Esophagus mucosa (tissue), 1 donor: Measurements from ENCODE around the gene TRDN. TPM values are rescaled to one million over a fixed set of nuclear protein-coding genes. Genes with fewer than 3 reads are reported as not detected.
"Not testable (repeated sequence)": the region's sequence is repeated elsewhere in the genome, so short reads cannot be mapped to it uniquely, and the experiment has no call there.

Experiments
- ATAC-seq: fragments of 200-7000 bp; cut with Tn5 transposase; one replicate; pipeline ENCODE4 v1.9.1; 2020
- total RNA-seq: library from RNA; stranded (reverse); gene quantifications from one replicate; pipeline ENCODE4 v1.2.4, GENCODE V29; 2023
- donor health status: DM: yes; HTN: yes; CAD: no.

TRDN gene
- total RNA-seq, 1 donor from 2014 or later: not detected

DNA sequence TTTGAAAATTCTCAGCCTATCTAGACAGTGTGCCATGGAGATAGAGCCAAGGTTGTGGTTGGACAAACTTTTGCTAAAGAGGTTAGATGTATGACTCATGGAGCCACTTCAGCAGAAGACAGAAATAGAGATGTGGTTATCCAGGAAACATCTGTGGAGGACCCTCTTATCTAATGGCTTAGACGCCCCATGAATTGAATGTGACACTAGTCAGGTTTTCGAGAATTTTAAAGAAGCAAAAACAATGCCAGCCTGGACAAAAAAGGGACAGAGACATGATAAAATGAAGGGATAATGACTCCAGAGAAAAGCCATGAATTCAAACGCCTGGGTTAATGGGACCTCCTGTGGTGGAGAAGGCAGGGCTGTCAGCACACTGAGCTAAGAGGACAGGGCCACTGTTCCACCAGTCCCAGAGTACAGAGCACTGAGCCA, 360.2 kb downstream of the TRDN start:
- ATAC-seq: no peak

DNA sequence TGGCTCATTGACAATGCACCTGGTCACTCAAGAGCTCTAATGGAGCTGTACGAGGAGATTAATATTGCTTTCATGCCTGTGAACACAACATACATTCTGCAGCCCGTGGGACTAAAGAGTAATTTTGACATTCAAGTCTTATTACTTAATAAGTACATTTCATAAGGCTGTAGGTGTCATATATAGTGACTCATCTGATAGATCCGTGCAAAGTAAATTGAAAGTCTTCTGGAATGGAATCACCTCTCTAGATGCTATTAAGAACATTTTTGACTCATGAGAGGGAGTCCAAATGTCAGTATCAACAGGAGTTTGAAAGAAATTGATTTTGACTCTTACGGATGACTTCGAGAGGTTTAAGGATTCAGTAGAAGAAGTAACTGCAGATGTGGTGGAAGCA, 372.8 kb downstream of the TRDN start:
- no peak for ATAC-seq

DNA sequence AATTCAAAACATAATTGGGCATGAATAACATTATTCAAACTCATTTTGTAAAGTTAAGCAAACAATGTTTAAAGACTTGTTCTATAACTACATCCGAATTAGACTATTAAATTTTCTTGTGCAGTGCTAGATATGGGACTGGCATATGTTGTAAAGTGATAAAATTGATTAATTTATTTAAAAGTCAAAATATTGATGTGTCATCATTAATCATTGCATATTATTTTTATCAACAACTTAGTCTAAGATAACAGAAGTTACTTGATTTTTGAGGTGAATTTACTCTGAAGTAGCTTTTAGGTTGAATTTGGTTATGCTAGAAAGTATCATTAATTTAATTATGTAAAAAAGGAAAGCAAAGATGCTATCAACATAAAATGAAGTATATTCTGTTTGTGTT, 396.1 kb downstream of the TRDN start:
- ATAC-seq: no peak

DNA sequence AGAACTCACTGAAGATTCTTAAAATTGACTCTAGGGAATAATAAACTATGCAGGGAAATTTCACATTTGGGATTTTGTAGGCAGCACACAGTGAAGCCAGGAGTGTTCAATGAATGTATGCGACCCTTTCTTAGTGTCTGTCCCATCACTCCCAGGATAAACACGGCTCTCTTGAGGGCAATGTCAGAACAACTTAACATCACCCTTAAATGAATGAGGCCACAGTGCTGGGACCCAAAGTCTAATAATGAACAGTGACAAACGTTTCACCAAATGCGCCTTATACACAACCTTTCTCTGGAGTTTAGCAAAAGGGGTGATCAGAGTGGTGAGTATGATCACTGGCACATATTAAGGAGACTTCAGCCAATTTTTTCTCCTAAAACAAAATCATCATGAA, 403.4 kb downstream of the TRDN start:
- ATAC-seq: no peak

DNA sequence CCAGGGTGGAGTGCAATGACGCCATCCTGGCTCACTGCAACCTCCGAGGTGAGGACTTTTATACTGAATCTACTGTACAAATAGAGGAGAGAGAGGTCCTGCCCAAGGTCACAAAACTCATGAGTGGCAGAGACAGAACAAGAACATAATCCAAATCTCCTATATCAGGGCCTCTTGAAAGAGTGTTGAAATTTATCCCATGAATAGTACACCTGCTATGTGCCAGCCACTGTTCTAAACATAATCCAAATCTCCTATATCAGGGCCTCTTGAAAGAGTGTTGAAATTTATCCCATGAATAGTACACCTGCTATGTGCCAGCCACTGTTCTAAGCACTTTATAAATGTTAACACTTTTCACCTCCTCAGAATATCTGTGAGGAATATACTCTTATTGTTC, 409.0 kb downstream of the TRDN start:
- ATAC-seq: not testable (repeated sequence)

DNA sequence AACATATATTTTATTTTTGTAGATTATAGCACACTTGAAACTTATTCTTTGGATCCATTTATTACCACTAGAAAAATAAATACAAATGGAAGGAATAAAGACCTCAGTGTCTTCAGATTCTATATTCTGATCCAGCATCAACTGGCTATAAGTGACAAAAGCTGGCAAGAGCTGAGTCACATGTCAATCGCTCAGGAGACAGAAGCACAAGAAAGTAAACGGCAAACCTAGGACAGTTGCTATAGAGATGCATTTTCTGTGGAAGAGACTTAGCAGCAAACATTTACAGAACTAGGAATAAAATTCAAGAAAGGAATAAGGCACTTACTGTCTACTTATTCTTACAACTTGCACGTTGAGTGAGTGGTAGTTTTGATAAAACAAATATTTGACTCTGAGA, 410.4 kb downstream of the TRDN start:
- ATAC-seq: no peak

DNA sequence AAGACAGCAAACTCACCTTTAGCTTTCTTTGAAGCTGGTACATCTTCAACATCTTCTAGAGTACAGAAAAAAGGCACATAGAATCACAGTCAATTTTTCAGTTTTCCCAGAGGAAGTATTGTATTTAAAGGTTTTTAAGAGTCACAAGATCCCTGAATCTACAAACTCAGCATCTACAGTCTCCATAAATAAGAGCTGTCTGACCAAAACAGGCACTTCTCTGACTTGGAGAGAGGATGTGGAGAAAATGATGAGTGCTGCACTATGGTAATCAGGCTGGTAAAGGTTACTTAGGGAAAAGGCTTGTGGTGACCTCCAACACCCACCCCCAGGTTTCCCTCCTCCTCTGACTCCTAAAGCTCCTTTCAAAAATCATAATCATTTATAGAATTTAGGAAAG, 412.7 kb downstream of the TRDN start:
- no peak for ATAC-seq

DNA sequence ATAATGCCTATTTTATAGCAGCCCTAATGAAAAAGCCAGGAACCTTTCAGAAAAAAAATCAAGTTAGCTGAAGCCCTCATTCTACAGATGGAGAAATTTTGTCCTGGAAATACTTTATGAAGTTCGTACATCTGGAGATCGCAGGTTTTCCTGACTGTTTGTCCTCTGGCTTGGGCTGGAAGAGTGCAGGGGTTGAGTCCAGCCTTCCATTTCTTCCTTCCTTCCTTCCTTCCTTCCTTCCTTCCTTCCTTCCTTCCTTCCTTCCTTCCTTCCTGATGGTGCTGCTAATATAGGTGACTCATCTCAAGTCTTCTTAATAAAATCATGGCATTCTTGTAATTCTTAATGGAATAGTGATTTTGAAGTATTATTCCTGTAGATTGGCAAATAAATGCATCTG, 413.3 kb downstream of the TRDN start:
- ATAC-seq: no peak

DNA sequence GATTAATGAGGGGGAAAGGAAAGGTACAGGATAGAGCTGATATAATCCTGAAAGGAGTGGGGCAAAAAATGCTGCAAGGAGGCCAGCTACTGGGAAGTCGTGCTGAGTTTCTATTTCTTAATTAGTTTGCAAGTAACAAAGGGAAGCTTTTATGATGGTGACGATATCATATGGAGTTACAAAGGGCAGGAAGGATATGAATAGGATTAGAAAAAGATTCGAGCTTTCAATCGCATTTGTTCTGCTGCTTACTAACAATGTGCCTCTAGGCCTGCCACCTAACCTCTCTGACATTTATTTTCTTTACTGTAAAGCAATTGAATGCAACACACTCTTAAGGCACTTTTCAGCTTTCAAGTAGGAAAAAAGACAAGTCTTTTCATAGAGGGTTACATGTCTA, 421.5 kb downstream of the TRDN start:
- ATAC-seq: no peak

DNA sequence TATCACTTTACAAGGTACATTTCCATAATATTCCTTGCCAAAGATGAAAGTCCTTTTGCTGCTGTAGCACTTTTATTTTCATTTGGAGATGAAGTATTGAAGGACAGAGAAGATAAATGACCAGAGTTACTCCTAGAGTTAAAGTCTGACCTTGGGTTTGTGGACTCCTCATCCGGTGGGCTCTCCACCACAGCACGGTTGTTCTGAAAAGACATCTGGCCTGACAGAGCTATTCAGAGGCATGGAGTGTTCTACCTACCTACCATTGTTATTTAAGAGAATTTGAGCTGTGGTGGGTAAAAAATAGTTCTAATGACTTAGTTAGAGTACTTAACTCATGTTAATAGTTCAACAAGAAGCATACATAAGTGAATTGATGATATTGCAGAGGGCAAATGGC, 422.3 kb downstream of the TRDN start:
- ATAC-seq: no peak

DNA sequence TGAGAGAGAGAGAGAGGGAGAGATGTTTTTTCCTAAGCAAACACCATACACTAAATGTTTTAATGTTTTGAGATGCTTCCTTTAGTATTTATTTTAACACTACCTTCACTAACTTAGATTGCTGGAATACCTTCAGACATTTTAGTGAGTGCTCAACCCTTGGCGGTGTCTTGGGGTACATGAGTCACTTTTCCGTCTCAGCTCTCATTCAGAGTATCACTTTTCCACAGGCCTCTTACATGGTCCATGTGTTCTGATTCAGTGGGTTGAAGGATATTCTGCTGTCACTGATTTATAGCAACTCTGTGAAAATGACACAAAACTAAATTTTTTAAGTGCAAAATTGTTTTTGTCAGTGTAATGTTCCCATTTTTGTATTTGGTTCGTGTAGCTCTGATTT, 422.8 kb downstream of the TRDN start:
- no peak for ATAC-seq

DNA sequence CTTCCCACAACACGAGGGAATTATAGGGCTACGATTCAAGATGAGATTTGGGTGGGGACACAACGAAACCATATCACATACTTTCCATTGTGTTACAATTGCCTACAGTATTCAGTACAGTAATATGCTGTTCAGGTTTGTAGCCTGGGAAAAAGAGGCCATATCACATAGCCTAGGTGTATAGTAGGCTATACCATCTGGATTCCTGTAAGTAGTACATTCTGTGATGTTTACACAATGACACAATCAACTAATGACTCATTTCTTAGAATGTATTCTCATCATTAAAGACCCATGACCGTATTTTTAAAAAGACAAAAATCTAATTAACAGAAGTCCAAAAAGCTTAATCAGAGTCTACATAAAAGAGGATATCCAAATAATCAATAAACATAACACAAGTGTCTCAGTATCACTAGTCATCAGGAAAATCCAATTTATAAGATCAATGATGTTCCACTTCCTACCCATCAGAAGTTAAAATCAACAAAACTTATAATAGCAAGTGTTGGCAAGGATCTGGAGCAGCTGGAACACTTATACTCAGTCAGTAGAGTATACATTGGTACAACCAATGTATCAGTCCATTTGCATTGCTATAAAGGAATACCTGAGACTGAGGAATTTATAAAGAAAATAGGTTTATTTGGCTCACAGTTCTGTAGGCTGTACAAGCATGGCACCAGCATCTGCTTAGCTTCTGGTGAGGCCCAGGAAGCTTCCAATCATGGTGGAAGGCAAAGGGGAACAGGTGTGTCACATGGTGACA, 424.8 kb downstream of the TRDN start:
- ATAC-seq: no peak

DNA sequence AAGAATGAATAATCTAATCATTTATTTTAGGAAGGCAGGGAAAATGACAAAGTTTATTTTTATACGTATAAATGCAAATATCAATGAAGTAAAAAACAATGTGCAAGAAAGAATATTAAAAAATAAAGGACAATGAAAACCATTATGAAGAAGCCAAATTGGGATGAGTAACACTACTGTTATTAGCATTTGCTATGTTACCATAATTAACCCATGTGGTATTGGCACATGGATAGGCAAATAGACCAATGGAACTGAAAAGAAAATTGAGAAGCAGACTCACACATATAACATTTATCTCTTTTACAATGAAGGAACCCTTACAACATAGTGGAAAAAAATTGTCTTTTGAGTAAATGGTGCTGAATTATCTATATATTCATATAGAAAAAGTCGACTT, 426.1 kb downstream of the TRDN start:
- no peak for ATAC-seq

DNA sequence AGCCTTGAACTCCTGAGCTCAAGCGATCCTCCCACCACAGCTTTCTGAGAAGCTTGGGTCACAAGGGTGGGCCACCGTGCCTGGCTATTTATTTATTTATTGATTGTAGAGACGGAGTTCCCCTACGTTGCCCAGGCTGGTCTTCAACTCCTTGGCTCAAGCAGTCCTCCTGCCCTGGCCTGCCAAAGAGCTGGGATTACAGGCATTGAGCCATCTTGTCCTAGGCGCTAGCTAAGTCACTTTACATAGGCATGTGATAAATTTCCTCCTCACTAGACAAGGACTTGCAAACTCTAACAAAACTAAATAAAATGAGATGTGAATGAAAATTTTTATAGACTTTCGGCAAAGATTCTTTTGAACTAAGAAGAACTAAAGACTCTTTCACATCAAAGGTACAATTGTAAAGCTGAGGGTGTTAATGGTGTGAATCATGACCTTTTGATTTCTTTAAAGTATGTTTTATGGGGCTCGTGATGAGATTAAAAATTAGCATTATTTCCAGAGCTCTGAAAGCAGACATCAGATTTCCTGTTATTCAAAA, 428.7 kb downstream of the TRDN start:
- ATAC-seq: no peak

DNA sequence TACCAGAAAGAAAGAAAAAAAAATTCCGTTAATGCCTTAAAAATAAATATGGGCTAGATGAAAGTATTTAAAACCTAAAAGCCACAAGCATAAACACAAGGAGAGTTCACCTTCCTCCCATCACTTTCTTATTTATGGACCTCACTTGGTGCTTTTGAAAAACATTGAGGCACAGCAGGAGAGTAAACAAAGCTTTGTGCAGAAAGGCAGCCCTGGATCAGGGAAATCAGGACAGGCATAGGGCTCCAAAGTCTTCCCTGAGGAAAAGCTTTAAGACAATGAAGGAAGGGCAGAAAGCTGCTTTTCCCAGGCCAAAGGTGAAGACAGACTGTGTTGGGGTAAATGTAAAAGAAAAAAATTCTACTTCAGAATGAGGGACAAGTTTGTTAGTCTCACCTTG, 432.8 kb downstream of the TRDN start:
- ATAC-seq: no peak

DNA sequence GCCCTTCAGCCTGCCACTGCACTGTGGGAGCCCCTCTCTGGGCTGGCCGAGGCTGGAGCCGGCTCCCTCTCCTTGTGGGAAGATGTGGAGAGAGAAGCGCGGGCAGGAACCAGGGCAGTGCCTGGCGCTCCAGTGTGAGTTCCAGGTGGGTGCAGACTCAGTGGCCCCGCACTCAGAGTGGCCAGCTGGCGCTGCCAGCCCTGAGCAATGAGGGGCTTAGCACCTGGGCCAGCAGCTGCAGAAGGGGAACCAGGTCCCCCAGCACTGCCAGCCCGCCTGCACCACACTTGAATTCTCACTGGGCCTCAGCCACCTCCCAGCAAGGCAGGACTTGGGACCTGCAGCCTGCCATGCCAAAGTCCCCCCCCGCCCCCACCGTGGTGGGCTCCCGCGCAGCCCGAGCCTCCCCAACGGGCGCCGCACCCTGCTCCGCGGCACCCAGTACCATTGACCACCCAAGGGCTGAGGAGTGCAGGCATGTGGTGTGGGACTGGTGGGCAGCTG, 434.8 kb downstream of the TRDN start:
- no peak for ATAC-seq

DNA sequence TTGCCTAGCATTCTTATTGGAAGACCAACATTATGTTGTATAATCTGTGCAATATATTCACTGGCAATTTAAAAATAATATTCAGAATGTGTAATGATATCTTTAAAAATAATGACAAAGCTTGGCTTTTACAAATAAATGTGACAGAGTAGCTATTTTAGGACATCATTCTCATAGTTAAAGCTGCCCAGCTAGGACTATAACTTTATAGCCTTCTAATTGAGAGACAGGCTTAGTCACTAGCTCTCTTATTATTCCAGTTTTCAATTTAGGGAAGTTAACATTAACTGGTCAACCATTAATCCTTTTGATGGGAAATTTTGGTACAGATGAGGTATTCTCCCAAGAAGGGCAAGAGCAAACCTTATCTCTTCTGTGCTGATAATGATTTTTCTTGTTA, 443.5 kb downstream of the TRDN start:
- no peak for ATAC-seq

DNA sequence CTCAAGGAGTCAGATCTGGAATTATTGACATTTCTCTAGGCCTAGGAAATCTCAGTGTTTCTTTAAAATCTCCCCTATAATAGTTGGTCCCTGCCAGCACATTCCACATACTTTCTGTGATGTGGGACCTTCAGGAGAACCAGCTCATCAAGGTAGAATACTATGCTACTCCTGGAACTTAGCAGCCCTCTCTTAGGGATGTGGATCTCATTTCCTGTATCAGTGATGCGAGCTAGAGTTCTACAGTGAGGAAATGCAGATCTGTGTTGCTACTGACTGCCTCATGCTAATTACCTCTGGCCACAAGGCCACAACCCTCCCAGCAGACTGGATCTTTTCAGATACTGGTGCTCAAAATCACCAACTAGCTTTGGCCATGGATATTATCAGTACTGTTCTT, 446.9 kb downstream of the TRDN start:
- ATAC-seq: no peak

DNA sequence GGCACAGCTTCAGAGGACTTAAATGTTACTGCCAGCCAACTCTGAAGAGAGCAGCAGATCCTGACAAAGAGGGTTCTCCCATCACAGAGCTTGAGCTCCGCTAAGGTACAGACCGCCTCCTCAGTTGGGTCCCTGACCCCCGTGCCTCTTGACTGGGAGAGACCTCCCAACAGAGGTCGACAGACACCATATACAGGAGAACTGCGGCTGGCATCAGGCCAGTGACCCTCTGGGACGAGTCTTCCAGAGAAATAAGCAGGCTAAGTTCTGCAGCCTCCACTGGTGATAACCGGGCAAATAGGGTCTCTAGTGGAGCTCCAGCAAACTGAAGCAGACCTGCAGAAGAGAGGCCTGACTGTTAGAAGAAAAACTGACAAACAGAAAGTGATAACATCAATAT, 453.8 kb downstream of the TRDN start:
- ATAC-seq: no peak

DNA sequence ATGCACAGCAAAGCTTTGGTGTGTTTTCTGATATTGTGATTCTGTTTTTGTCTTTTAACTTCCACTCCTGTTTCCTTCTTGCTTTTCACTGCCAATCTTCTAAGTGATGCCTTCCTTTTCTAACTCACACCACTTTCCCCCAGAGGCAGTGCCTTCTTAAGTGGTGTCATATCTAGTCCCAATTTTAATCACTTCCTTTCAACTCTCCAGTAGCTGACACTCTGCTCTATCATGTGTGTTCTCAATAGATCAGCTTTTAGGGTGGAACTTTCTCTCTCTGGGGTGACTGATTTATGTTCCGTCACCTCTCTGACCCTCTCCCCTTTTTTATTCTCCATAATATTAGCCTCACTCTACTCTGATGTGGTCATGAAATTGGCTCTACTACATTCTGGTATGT, 460.0 kb downstream of the TRDN start:
- no peak for ATAC-seq

DNA sequence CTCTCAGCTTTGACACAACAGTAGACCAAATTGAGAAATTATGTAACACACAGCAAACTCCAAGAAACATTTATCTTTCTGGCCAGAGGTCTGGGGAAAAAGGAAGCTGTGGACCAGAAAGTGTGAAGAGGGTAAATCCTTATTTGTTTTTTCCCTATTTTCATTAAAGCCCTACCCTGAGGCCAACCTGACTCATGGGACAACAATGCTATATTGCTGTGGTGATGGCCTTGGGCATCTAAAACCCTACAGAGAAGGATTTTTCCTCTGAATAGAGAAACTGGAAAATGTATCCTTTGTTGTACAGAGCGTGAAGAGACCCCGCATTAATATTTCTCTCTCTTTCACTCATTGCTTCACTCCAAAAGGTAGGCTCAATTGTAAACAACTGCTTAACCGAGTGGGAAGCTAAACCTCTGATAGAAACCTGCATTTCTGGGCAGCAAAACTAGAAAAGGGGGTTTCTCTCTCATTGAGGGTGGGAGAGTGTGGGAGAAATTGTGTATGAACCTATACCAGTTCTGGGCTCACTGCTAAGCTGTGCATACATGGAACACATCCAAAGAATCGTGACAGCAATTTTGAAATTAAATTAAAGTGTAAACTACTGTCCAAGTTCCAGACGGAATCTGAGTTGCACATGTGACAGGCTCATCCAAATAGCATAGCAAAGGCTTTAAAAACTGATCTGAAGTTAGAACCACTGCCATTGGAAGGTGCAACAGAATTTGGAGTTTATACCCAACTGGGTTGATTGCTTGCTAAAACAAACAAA, 465.2 kb downstream of the TRDN start:
- no peak for ATAC-seq

DNA sequence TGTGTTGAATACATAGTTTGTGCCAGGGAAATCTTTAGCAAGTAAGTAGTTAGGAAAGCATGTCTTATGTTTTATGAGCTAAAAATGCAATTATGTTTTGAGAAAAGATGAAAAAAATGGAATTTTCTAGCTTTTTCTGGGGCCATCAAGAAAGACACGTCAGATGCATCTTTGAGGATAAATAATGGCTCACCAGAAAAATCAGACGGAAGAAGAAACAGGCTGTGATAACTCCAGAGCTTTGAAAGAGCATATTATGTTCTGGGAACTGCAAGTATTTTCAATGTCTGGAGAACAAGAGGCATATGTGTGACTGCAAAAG, 467.0 kb downstream of the TRDN start:
- no peak for ATAC-seq

DNA sequence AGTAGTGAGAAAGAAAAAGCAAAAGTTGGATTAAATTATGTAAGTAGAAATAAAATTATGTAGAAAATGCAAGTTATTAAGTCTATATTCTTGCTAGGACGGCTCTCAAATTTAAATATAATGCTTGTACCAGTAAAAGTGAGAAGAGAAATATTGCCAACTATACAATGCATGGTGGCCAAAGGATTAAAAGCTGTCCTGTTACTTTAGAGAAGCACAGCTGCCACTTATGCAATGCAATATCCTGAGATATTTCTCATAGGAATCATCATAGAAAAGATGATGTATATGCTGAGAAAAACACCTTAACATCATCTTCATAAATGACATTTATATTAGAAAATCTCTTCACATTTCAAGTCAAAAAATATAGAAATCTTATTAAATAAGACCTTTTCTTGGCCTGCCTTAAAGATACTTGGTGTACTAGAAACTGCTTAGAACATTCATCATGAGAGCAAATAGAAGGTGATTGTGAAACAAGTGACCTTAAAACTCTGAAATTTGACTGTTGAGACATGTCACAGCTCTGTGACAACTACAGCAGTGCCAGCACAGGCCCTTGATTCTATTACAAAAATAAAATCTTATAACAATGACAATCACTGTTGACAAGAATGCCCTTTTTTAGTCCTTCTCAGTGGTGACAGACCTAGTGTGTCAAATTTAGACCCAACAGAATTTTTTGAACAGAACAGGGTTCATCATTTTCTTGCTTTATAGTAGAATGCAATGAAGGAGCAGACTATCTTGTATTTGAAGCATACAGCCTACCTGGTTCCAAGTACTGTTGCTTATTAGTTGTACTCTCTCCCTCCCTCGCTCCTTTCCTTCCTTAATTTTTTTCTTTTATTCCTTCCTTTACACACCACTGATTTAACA, 467.6 kb downstream of the TRDN start:
- ATAC-seq: no peak
